GM23338 (cell line): ENCODE results near the gene TIMM44. TPM values are rescaled to one million over a fixed set of nuclear protein-coding genes. Genes with fewer than 3 reads are reported as not detected.
"Not testable (repeated sequence)": the region's sequence is repeated elsewhere in the genome, so short reads cannot be mapped to it uniquely, and the experiment has no call there.

ENCODE experiments used
- ATAC-seq: fragments of 200-7000 bp; cut with Tn5 transposase; 3 replicates; pipeline ENCODE4 v1.9.1; 2020
- DNase-seq: peaks from one replicate; pipeline ENCODE4 v3.0.0-alpha.2; 2015; ENCODE audit warnings: low spot score
- H2AFZ ChIP-seq: fragments of 200-600 bp; sonication (generic); 2 replicates; pipeline ENCODE4 v1.8.0; 2016; ENCODE audit warnings: antibody characterized with exemption, mild to moderate bottlenecking, moderate library complexity
- H3F3A ChIP-seq: fragments of 200-600 bp; sonication (generic); replicated peaks from 2 replicates; pipeline ENCODE4 v1.8.0; 2017; ENCODE audit warnings: antibody characterized with exemption, mixed run types, low read depth
- H3K27ac ChIP-seq: fragments of 200-600 bp; sonication (generic); 2 replicates; pipeline ENCODE4 v1.6.1; 2016; ENCODE audit warnings: low read depth
- H3K27me3 ChIP-seq: fragments of 200-600 bp; sonication (generic); 2 replicates; pipeline ENCODE4 v1.8.0; 2016; ENCODE audit warnings: mild to moderate bottlenecking, mixed run types, moderate library complexity; ENCODE audit not compliant: insufficient read depth
- H3K36me3 ChIP-seq: fragments of 200-600 bp; sonication (generic); 2 replicates; pipeline ENCODE4 v1.8.0; 2016; ENCODE audit warnings: mild to moderate bottlenecking; ENCODE audit not compliant: insufficient read depth
- H3K4me1 ChIP-seq: fragments of 200-600 bp; sonication (generic); 2 replicates; pipeline ENCODE4 v1.8.0; 2016; ENCODE audit warnings: mild to moderate bottlenecking, moderate library complexity; ENCODE audit not compliant: insufficient read depth
- H3K4me2 ChIP-seq: fragments of 200-600 bp; sonication (generic); 2 replicates; pipeline ENCODE4 v1.7.1; 2017; ENCODE audit warnings: mixed run types
- H3K4me3 ChIP-seq: fragments of 200-600 bp; sonication (generic); 2 replicates; pipeline ENCODE4 v1.6.1; 2016; ENCODE audit warnings: mixed run types
- H3K79me2 ChIP-seq: fragments of 200-600 bp; sonication (generic); replicated peaks from 2 replicates; pipeline ENCODE4 v1.8.0; 2017; ENCODE audit warnings: mild to moderate bottlenecking; ENCODE audit not compliant: insufficient read depth
- H3K9me2 ChIP-seq: fragments of 200-600 bp; sonication (generic); 2 replicates; pipeline ENCODE4 v1.8.0; 2017; ENCODE audit not compliant: insufficient read depth
- H4K20me1 ChIP-seq: fragments of 200-600 bp; sonication (generic); replicated peaks from 2 replicates; pipeline ENCODE4 v1.8.0; 2017; ENCODE audit warnings: mild to moderate bottlenecking; ENCODE audit not compliant: insufficient read depth
- H3K27ac Mint-ChIP-seq: 2 replicates; pipeline ENCODE4 v1.8.0; 2020; ENCODE audit warnings: inconsistent platforms, mild to moderate bottlenecking, moderate library complexity, mixed read lengths
- H3K27me3 Mint-ChIP-seq: 3 replicates; pipeline ENCODE4 v1.8.0; 2022; ENCODE audit warnings: low read depth, mild to moderate bottlenecking, moderate library complexity, mixed read lengths, inconsistent platforms; ENCODE audit not compliant: insufficient read depth, poor library complexity
- H3K36me3 Mint-ChIP-seq: 3 replicates; pipeline ENCODE4 v1.8.0; 2021; ENCODE audit warnings: low read depth, mild to moderate bottlenecking, inconsistent platforms, moderate library complexity, mixed read lengths
- H3K4me1 Mint-ChIP-seq: 3 replicates; pipeline ENCODE4 v1.8.0; 2020; ENCODE audit warnings: mild to moderate bottlenecking, inconsistent platforms, mixed read lengths
- H3K4me3 Mint-ChIP-seq: 3 replicates; pipeline ENCODE4 v1.8.0; 2021; ENCODE audit warnings: moderate library complexity, mild to moderate bottlenecking, inconsistent platforms, mixed read lengths
- H3K9me3 Mint-ChIP-seq: 3 replicates; pipeline ENCODE4 v1.8.0; 2020; ENCODE audit warnings: moderate library complexity, mild to moderate bottlenecking, inconsistent platforms, mixed read lengths
- STAT1 ChIP-seq: IDR thresholded peaks from one replicate; pipeline ENCODE4 v1.6.1; 2016; ENCODE audit warnings: antibody characterized with exemption; ENCODE audit not compliant: unreplicated experiment
- polyA plus RNA-seq: library from polyadenylated mRNA; unstranded; fragments of >200 nt; fragmentation: Nextera tagmentation; extraction: Ambion mirVana; gene quantifications from 2 replicates; pipeline ENCODE4 v1.2.1, GENCODE V29; 2016
- total RNA-seq: library from RNA; depleted of rRNA; stranded (reverse); fragments of >200 nt; shearing (Covaris generic); gene quantifications from 2 replicates; pipeline ENCODE4 v1.2.3, GENCODE V29; 2014
- TF ChIP-seq, protein P1 (sequence below), 2 experiments: fragments of 200-600 bp in 1 of 2; sonication (generic) in 1 of 2; conservative IDR thresholded peaks; 2 replicates each; pipeline versions ENCODE4 v1.5.1 to v1.6.1; 2016 to 2017; ENCODE audit warnings: antibody characterized with exemption in 2 of 2, low read depth in 2 of 2, mild to moderate bottlenecking in 2 of 2, moderate library complexity in 1 of 2
- TF ChIP-seq, protein P2 (sequence below): IDR thresholded peaks from one replicate; pipeline ENCODE4 v1.6.1; 2018; ENCODE audit warnings: antibody characterized with exemption; ENCODE audit not compliant: unreplicated experiment
- TF ChIP-seq, protein P3 (sequence below): IDR thresholded peaks from 2 replicates; pipeline ENCODE4 v1.6.1; 2016; ENCODE audit warnings: antibody characterized with exemption

TIMM44 gene
- total and polyA plus RNA-seq, 2 experiments from 2014 or later, result 125 to 128 TPM

DNA sequence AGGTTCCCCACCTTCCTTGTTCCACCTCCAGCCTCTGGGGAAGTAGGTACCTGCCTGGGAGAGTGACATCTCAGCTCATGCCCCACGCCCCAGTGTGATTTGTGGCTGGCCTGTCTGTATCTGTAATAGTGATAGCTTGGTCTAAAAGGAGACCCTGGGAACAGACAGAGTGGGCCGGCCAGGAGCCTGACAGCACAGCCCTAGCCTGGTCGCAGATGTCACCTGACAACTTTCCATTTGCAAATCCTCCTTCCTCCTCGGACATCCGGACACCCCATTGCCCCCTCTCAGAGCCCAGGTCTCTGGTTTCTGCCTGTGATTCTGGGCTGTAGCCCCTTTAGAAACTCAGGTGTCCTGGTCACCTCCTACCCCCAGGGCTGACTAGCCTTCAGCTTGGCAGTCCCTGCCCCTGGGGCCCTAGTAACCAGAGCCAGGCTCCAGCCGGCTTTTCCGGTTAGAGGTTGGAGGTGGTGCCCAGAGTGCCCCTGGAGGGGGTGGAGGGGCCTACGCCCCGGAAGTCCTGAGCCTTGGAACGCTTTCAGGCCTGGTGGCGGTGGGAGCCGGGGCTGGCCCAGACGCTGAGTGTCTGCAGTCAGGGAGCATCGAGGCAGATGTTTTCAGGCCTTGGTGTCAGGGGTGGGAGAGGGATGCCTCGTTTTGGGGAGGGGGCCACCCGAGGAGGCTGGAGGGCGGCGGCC, 48.7 kb downstream of the TIMM44 start (continued):
- TF ChIP-seq, protein P1, sequence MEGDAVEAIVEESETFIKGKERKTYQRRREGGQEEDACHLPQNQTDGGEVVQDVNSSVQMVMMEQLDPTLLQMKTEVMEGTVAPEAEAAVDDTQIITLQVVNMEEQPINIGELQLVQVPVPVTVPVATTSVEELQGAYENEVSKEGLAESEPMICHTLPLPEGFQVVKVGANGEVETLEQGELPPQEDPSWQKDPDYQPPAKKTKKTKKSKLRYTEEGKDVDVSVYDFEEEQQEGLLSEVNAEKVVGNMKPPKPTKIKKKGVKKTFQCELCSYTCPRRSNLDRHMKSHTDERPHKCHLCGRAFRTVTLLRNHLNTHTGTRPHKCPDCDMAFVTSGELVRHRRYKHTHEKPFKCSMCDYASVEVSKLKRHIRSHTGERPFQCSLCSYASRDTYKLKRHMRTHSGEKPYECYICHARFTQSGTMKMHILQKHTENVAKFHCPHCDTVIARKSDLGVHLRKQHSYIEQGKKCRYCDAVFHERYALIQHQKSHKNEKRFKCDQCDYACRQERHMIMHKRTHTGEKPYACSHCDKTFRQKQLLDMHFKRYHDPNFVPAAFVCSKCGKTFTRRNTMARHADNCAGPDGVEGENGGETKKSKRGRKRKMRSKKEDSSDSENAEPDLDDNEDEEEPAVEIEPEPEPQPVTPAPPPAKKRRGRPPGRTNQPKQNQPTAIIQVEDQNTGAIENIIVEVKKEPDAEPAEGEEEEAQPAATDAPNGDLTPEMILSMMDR (conservative IDR thresholded peaks at IDR 0.05; ENCODE audit: low read depth in 2 of 2), result no peak
- TF ChIP-seq, protein P2, sequence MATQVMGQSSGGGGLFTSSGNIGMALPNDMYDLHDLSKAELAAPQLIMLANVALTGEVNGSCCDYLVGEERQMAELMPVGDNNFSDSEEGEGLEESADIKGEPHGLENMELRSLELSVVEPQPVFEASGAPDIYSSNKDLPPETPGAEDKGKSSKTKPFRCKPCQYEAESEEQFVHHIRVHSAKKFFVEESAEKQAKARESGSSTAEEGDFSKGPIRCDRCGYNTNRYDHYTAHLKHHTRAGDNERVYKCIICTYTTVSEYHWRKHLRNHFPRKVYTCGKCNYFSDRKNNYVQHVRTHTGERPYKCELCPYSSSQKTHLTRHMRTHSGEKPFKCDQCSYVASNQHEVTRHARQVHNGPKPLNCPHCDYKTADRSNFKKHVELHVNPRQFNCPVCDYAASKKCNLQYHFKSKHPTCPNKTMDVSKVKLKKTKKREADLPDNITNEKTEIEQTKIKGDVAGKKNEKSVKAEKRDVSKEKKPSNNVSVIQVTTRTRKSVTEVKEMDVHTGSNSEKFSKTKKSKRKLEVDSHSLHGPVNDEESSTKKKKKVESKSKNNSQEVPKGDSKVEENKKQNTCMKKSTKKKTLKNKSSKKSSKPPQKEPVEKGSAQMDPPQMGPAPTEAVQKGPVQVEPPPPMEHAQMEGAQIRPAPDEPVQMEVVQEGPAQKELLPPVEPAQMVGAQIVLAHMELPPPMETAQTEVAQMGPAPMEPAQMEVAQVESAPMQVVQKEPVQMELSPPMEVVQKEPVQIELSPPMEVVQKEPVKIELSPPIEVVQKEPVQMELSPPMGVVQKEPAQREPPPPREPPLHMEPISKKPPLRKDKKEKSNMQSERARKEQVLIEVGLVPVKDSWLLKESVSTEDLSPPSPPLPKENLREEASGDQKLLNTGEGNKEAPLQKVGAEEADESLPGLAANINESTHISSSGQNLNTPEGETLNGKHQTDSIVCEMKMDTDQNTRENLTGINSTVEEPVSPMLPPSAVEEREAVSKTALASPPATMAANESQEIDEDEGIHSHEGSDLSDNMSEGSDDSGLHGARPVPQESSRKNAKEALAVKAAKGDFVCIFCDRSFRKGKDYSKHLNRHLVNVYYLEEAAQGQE, result no peak
- no peak for TF ChIP-seq STAT1
- TF ChIP-seq, protein P3, sequence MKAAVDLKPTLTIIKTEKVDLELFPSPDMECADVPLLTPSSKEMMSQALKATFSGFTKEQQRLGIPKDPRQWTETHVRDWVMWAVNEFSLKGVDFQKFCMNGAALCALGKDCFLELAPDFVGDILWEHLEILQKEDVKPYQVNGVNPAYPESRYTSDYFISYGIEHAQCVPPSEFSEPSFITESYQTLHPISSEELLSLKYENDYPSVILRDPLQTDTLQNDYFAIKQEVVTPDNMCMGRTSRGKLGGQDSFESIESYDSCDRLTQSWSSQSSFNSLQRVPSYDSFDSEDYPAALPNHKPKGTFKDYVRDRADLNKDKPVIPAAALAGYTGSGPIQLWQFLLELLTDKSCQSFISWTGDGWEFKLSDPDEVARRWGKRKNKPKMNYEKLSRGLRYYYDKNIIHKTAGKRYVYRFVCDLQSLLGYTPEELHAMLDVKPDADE, result no peak

DNA sequence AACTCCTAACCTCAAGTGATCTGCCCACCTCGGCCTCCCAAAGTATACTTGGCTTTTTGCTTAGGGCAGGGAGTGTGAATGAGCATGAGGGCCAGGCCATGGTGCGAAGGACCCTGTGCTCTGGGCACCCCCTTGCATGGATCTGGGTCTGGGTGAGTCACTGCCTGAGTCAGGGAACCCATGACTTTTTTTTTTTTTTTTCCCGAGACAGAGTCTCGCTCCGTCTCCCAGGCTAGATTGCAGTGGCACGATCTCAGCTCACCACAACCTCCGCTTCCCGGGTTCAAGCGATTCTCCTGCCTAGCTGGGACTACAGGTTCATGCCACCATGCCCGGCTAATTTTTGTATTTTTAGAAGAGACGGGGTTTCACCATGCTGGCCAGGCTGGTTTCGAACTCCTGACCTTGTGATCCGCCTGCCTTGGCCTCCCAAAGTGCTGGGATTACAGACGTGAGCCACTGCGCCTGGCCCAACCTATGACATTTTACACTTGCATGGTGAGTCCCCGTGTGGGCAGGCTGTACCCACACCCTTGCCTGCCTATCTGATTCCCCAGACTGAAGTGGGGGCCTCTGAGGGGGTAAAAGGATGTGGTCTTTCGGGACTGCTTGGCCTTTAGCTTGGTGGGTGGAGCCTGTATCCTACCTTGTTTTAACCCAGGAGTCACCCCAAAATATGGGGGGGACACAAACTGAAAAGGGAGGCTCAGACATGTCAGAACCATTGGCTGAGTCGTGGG, 49.9 kb downstream of the TIMM44 start:
- not testable (repeated sequence) for H3K27ac Mint-ChIP-seq, H3K79me2 ChIP-seq, H3K36me3 ChIP-seq, H3K4me1 Mint-ChIP-seq, H3K4me3 Mint-ChIP-seq, DNase-seq, H2AFZ ChIP-seq, H4K20me1 ChIP-seq, H3K4me1 ChIP-seq, H3K27me3 ChIP-seq, H3K9me3 Mint-ChIP-seq, H3K36me3 Mint-ChIP-seq, H3K9me2 ChIP-seq, H3K4me3 ChIP-seq, H3F3A ChIP-seq, ATAC-seq, H3K27ac ChIP-seq, H3K4me2 ChIP-seq
- peaks cover 10% of the 10 kb centered on the region for H3K27me3 Mint-ChIP-seq
